Stomach (tissue), 9 donors: Measurements from ENCODE around the gene MED8. TPM values are rescaled to one million over a fixed set of nuclear protein-coding genes. Genes with fewer than 3 reads are reported as not detected.

ENCODE experiments used
- DNase-seq, 2 donors: peaks; one replicate each; pipeline versions ENCODE4 v3.0.0 to v3.0.0-alpha.2; 2013 to 2019
- H3K27ac ChIP-seq, 5 donors: fragments of 200-600 bp in 4 of 5; sonication (generic) in 4 of 5; one replicate each; pipeline ENCODE4 v1.5.1; 2013 to 2019; ENCODE audit warnings: mild to moderate bottlenecking in 1 of 5, moderate library complexity in 1 of 5
- H3K27me3 ChIP-seq, 3 donors: fragments of 200-600 bp; sonication (generic); one replicate each; pipeline ENCODE4 v1.5.1; 2017 to 2019; ENCODE audit warnings: mixed run types in 1 of 3
- H3K36me3 ChIP-seq, 4 donors: fragments of 200-600 bp; sonication (generic); 1 replicate in 3 of 4; 2 replicates in 1 of 4; pipeline ENCODE4 v1.5.1; 2016 to 2019
- H3K4me1 ChIP-seq, 4 donors: fragments of 200-600 bp; sonication (generic); one replicate each; pipeline ENCODE4 v1.5.1; 2016 to 2019
- H3K4me3 ChIP-seq, 4 donors: fragments of 200-600 bp; sonication (generic) in 3 of 4; one replicate each; pipeline ENCODE4 v1.5.1; 2016 to 2019; ENCODE audit warnings: mild to moderate bottlenecking in 1 of 4
- H3K9me3 ChIP-seq, 4 donors: fragments of 200-600 bp; sonication (generic); one replicate each; pipeline ENCODE4 v1.5.1; 2016 to 2019
- EP300 ChIP-seq: sonication (generic); formaldehyde crosslinking; IDR thresholded peaks from one replicate; pipeline ENCODE4 v1.6.1; 2017; ENCODE audit warnings: antibody characterized with exemption
- POLR2A ChIP-seq, 4 donors: fragments of 450-650 bp; IDR thresholded peaks; one replicate each; pipeline ENCODE4 v1.6.1; 2016; ENCODE audit warnings: antibody characterized with exemption in 4 of 4, control low read depth in 2 of 4, mild to moderate bottlenecking in 1 of 4, moderate library complexity in 1 of 4
- POLR2AphosphoS5 ChIP-seq, 3 donors: sonication (generic); formaldehyde crosslinking; IDR thresholded peaks; one replicate each; pipeline ENCODE4 v1.6.1; 2016; ENCODE audit warnings: antibody characterized with exemption in 3 of 3
- WGBS, 5 donors: extraction: QIAGEN DNeasy Blood & Tissue Kit in 3 of 5; methylation state at CpG; one replicate each; pipeline versions ENCODE4 v1.1.5 to v1.1.7; 2013 to 2018; 5-methylcytosine and 5-hydroxymethylcytosine counted together
- intact Hi-C: fragments of 100-400 bp; cut with DNase I; formaldehyde crosslinking; loops from one replicate; pipeline ENCODE4 v1.15.1; 2023; ENCODE audit warnings: low total_unique reads
- polyA plus RNA-seq, 3 donors: library from polyadenylated mRNA; stranded (reverse); fragments of 200-250 nt; gene quantifications; one replicate each; pipeline ENCODE4 v1.2.3, GENCODE V29; 2013
- total RNA-seq, 5 donors: library from RNA; depleted of rRNA; stranded (reverse); fragments of >200 nt; gene quantifications; one replicate each; pipeline versions ENCODE4 v1.1.0 to v1.2.3, GENCODE V29; 2014 to 2016
- TF ChIP-seq, protein P1 (sequence below), 7 experiments: fragments of 450-650 bp in 4 of 7; fragments of 200-600 bp in 3 of 7; sonication (generic) in 3 of 7; IDR thresholded peaks; one replicate each; pipeline ENCODE4 v1.5.1; 2016 to 2019; ENCODE audit warnings: antibody characterized with exemption in 7 of 7, control low read depth in 2 of 7, mild to moderate bottlenecking in 1 of 7
- donor health status: healthy with polysubstance abuse.
- donor health status: Bipolar disorder and iron deficiency.
- donor health status: healthy.

MED8 gene
- total and polyA plus RNA-seq, 8 donors, result 5.8 to 52.2 (median 30.1) TPM

DNA sequence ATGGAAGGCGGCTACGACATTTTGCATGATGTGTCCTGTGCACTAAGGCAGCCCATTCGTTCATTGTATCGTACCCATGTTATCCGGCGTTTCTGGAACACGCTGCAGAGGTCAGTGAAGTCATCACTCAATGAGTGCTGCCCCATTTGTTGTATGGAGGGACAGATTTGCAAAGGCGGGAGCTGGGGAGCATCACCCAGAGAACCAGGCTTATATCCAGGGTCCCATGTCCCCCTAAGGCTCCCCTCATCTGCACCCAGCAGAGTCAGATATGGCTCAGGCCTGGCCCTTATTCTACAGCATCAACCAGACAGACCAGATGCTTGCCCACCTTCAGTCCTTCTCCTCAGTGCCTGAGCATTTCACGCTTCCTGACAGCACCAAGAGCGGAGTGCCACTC, 31.3 kb upstream of the MED8 start:
- intact Hi-C loops, result no loop called here

DNA sequence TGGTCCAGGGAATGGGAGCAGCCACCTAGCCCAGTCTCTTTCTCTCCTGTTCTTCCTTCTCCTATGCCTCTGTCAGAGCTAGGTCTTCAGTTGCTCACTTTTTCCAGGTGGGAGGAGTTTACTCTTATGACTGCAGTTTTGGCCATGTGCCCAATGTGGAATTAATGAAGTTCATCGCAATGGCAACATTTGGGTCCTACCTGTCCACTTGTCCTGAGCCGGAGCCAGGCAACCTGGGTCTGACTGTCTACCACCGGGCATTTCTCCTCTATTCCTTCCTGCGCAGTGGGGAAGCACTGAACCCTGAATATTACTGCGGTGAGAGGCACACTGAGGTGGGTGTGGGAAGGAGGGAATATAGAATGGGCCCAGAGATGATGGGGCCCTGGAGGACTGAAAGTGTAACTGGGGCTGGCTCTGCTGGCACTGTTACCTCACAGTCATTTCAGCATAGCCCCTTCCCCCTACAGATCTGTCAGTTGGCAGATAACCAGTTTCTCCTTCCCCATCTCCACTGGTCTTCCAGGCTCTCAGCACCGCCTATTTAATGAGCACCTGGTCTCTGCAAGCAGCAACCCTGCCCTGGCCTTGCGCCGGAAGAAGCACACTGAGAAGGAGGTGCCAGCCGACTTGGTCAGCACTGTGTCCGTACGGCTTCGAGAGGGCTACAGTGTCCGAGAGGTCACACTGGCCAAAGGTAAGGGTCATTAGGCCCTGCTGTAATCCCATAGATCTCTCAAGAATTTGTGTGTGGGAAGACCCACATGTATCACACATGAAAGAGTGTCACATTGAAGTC, 30.2 kb upstream of the MED8 start:
- WGBS, 5 donors, result 94 to 97% (median 95%) methylated on average over 13 of the region's 13 CpGs
- no peak for DNase-seq
- TF ChIP-seq POLR2AphosphoS5 (IDR thresholded peaks at IDR 0.05), result no peak
- TF ChIP-seq, protein P1, sequence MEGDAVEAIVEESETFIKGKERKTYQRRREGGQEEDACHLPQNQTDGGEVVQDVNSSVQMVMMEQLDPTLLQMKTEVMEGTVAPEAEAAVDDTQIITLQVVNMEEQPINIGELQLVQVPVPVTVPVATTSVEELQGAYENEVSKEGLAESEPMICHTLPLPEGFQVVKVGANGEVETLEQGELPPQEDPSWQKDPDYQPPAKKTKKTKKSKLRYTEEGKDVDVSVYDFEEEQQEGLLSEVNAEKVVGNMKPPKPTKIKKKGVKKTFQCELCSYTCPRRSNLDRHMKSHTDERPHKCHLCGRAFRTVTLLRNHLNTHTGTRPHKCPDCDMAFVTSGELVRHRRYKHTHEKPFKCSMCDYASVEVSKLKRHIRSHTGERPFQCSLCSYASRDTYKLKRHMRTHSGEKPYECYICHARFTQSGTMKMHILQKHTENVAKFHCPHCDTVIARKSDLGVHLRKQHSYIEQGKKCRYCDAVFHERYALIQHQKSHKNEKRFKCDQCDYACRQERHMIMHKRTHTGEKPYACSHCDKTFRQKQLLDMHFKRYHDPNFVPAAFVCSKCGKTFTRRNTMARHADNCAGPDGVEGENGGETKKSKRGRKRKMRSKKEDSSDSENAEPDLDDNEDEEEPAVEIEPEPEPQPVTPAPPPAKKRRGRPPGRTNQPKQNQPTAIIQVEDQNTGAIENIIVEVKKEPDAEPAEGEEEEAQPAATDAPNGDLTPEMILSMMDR (IDR thresholded peaks at IDR 0.05), result no peak
- TF ChIP-seq EP300, result no peak
- TF ChIP-seq POLR2A (IDR thresholded peaks at IDR 0.05), result no peak
- intact Hi-C loops, result loop anchor here (10.0 kb wide), 1 partner anchor 195 kb away; no protein-coding TSS in a partner anchor
- Histone ChIP-seq H3K9me3 (no peaks in the 10 kb centered on the region), H3K4me3 (no peak overlapping the region), H3K4me1 (no peaks in the 10 kb centered on the region), H3K27ac (no peak overlapping the region), H3K27me3 (no peaks in the 10 kb centered on the region), H3K36me3 (peaks cover 78 to 100% (median 98%) of the 10 kb centered on the region in 4 donors)

More for the DNA sequence above, 31.3 kb upstream of the MED8 start:
- H3K4me3 ChIP-seq, result no peak overlapping the region
- H3K27ac ChIP-seq, result no peak overlapping the region
- no peak for DNase-seq
- H3K36me3 ChIP-seq, result peaks cover 85 to 100% (median 99%) of the 10 kb centered on the region in 4 donors
- H3K4me1 ChIP-seq, result no peaks in the 10 kb centered on the region
- no peak for TF ChIP-seq POLR2AphosphoS5 (IDR thresholded peaks at IDR 0.05)
- TF ChIP-seq EP300, result no peak
- TF ChIP-seq, protein P1 (IDR thresholded peaks at IDR 0.05), result no peak
- TF ChIP-seq POLR2A (IDR thresholded peaks at IDR 0.05), result no peak
- WGBS, 5 donors, result 94 to 98% (median 97%) methylated on average over 9 to 10 of the region's 10 CpGs
- no peaks in the 10 kb centered on the region for H3K9me3 ChIP-seq
- no peaks in the 10 kb centered on the region for H3K27me3 ChIP-seq

DNA sequence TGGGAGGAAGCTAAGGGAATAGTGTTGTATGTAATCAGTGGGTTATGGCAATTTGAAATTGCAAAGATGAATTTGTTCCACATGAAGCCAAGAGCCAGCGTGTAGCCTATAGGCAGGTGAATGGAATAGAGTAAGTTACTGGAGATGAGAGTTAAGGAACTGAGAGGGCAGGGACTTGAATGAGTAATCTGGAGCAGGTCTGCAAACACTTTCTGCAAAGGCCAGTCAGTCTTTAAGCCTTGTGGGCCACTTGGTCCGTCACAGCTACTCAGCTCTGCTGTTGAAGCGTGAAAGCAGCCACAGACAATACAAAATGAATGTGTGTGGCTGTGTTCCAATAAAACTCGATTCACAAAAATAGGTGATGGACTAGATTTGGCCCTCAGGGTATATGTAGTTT, 29.3 kb upstream of the MED8 start:
- Histone ChIP-seq H3K27me3 (no peaks in the 10 kb centered on the region), H3K27ac (no peak overlapping the region), H3K4me3 (no peak overlapping the region), H3K9me3 (no peaks in the 10 kb centered on the region), H3K36me3 (peaks cover 69 to 91% (median 90%) of the 10 kb centered on the region in 4 donors), H3K4me1 (no peaks in the 10 kb centered on the region)
- no peak for DNase-seq
- 82 to 90% (median 89%) methylated on average over 4 of the region's 4 CpGs for WGBS, 5 donors
- TF ChIP-seq POLR2AphosphoS5 (IDR thresholded peaks at IDR 0.05) (no peak), EP300 (no peak), POLR2A (IDR thresholded peaks at IDR 0.05) (no peak)
- TF ChIP-seq, protein P1 (IDR thresholded peaks at IDR 0.05), result no peak
- intact Hi-C loops, result loop anchor here (10.0 kb wide), 1 partner anchor 194 kb away; no protein-coding TSS in a partner anchor

DNA sequence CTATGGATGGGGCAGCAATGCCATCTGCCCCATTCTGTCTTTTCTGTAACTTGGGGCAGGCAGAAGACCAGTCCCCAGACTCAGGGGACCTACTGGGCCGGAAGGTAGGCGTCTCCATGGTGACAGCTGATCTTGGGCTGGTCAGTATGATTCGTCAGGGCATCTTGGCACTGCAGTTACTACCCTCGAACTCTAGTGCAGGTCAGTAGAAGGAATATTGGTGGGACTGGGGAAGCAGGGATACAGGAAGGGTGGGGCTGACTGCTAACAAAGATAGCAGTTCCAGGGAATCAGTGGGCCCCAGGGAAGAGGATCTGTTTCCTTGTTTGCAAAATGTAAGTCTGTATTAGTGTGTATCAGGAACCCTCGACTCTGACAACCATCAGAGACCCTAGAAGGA, 26.3 kb upstream of the MED8 start:
- DNase-seq, result no peak
- 63 to 76% (median 65%) methylated on average over 5 of the region's 5 CpGs for WGBS, 5 donors
- no peaks in the 10 kb centered on the region for H3K27me3 ChIP-seq
- H3K36me3 ChIP-seq, result peaks cover 46 to 73% (median 69%) of the 10 kb centered on the region in 4 donors
- H3K4me1 ChIP-seq, result no peaks in the 10 kb centered on the region
- TF ChIP-seq POLR2A (IDR thresholded peaks at IDR 0.05) (no peak), POLR2AphosphoS5 (IDR thresholded peaks at IDR 0.05) (no peak), EP300 (no peak)
- TF ChIP-seq, protein P1 (IDR thresholded peaks at IDR 0.05), result no peak
- no peak overlapping the region for H3K4me3 ChIP-seq
- H3K9me3 ChIP-seq, result no peaks in the 10 kb centered on the region
- intact Hi-C loops, result loop anchor here (10.0 kb wide), 1 partner anchor 191 kb away; no protein-coding TSS in a partner anchor
- H3K27ac ChIP-seq, result no peak overlapping the region
